ENCODE measurements around the gene CD84. TPM values are rescaled to one million over a fixed set of nuclear protein-coding genes. Genes with fewer than 3 reads are reported as not detected.

CD84 gene
- total RNA-seq, 1 donor: not detected

DNA sequence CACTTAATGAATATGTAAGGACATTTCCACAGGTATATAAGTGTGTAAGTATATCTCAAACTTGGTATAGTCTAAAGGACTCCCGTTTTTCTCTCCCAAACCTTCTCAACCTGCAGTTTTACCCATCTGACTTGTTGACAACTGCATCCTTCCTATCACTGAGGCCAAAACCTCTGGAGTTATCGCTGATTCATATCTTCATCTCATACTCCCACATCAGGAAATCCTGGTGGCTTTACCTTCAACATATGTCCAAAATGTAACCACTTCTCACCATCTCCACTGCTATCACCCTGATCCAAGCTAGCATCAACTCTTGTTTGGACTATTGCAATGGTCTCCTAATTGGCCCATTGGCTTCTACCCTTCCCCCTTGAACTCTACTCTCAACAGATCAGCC lies 86.7 kb downstream of the CD84 start:
- TF ChIP-seq, protein P1, sequence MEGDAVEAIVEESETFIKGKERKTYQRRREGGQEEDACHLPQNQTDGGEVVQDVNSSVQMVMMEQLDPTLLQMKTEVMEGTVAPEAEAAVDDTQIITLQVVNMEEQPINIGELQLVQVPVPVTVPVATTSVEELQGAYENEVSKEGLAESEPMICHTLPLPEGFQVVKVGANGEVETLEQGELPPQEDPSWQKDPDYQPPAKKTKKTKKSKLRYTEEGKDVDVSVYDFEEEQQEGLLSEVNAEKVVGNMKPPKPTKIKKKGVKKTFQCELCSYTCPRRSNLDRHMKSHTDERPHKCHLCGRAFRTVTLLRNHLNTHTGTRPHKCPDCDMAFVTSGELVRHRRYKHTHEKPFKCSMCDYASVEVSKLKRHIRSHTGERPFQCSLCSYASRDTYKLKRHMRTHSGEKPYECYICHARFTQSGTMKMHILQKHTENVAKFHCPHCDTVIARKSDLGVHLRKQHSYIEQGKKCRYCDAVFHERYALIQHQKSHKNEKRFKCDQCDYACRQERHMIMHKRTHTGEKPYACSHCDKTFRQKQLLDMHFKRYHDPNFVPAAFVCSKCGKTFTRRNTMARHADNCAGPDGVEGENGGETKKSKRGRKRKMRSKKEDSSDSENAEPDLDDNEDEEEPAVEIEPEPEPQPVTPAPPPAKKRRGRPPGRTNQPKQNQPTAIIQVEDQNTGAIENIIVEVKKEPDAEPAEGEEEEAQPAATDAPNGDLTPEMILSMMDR (IDR thresholded peaks at IDR 0.05; ENCODE audit: insufficient read depth, low read length): no peak
- DNase-seq (ENCODE audit: low read depth): no peak
- H3K4me3 ChIP-seq (ENCODE audit: low read depth, low read length): no peak overlapping the region

DNA sequence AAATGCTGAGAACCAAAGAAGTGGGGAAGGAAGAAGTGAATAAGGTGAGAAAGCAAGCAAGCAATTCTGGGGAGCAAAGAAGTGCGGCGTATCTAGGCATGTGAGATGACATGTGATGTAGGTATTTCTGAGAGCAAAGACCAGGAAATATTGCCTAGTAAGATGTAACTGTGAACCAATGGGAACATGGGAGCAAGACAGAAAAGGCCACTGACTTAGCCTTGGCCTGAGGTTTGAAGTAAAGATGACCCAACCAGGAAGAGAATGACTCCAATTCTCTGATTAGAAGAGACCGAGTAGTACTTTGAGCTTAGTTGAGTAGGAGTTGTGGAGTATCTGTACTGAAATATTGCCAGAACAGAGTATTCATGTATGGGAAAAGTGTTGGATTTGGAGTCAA lies 87.3 kb downstream of the CD84 start:
- TF ChIP-seq, protein P1 (IDR thresholded peaks at IDR 0.05; ENCODE audit: insufficient read depth, low read length): no peak
- DNase-seq (ENCODE audit: low read depth): no peak
- no peak overlapping the region for H3K4me3 ChIP-seq (ENCODE audit: low read depth, low read length)

Other genes starting within 250 kb of the CD84 start
- gene COPA, start 236.2 kb downstream of the CD84 start, total RNA-seq (ENCODE audit: low replicate concordance): 220 and 248 TPM in 2 replicates
- 60.6 and 79.3 TPM in 2 replicates for gene NCSTN, start 236.1 kb downstream of the CD84 start, total RNA-seq (ENCODE audit: low replicate concordance)
- not detected in 2 replicates for gene NHLH1, start 212.4 kb downstream of the CD84 start, total RNA-seq (ENCODE audit: low replicate concordance)
- not detected in 2 replicates for gene VANGL2, start 178.9 kb downstream of the CD84 start, total RNA-seq (ENCODE audit: low replicate concordance)
- gene SLAMF6, start 56.2 kb downstream of the CD84 start, total RNA-seq (ENCODE audit: low replicate concordance): not detected in 2 replicates
- gene SLAMF1, start 67.5 kb upstream of the CD84 start, total RNA-seq (ENCODE audit: low replicate concordance): not detected in 2 replicates
- not detected in 2 replicates for gene CD48, start 132.3 kb upstream of the CD84 start, total RNA-seq (ENCODE audit: low replicate concordance)
- not detected in 2 replicates for gene SLAMF7, start 159.8 kb upstream of the CD84 start, total RNA-seq (ENCODE audit: low replicate concordance)
- gene LY9, start 216.7 kb upstream of the CD84 start, total RNA-seq (ENCODE audit: low replicate concordance): 0.25 TPM in 1 of 2 replicates, not detected in the other